Measurements from ENCODE around the gene RAD23B.

Gene RAD23B

DNA sequence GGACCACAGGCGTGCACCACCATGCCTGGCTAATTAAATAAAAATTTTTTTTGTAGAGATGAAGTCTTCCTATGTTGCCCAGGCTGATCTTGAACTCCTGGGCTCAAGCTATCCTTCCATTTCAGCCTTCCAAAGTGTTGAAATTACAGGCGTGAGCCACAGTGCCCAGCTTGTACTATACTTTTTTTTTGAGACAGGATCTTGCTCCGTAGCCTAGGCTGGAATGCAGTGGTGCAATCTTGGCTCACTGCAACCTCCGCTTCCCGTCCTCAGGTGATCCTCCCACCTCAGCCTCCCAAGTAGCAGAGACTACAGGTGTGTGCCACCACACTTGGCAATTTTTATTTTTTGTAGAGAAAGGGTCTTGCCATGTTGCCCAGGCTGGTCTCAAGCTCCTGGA is 5.3 kb upstream of the RAD23B start:
- H3K27ac ChIP-seq (ENCODE audit: low read depth, low read length): no peak overlapping the region
- H3K9ac ChIP-seq (ENCODE audit: low read length in 5 of 5): no peak overlapping the region
- peaks cover 2 to 48% (median 36%) of the 10 kb centered on the region in 5 donors for H3K4me1 ChIP-seq (ENCODE audit: control insufficient read depth in 5 of 5, insufficient read depth in 5 of 5, low read length in 5 of 5)
- no peak overlapping the region for H3K4me3 ChIP-seq (ENCODE audit: low read depth in 1 of 5, low read length in 5 of 5)
- H3K27me3 ChIP-seq (ENCODE audit: control insufficient read depth in 5 of 5, insufficient read depth in 4 of 5, low read length in 5 of 5): no peaks in the 10 kb centered on the region
- H3K36me3 ChIP-seq (ENCODE audit: control insufficient read depth in 5 of 5, insufficient read depth in 5 of 5, low read length in 5 of 5): no peaks in the 10 kb centered on the region
- H3K9me3 ChIP-seq (ENCODE audit: control insufficient read depth in 5 of 5, low read length in 5 of 5): no peaks in the 10 kb centered on the region

- Histone ChIP-seq H3K4me1 (ENCODE audit: control insufficient read depth in 5 of 5, insufficient read depth in 5 of 5, low read length in 5 of 5) (peaks cover 2 to 41% (median 37%) of the 10 kb centered on the region in 5 donors), H3K4me3 (ENCODE audit: low read depth in 1 of 5, low read length in 5 of 5) (no peak overlapping the region), H3K27me3 (ENCODE audit: control insufficient read depth in 5 of 5, insufficient read depth in 4 of 5, low read length in 5 of 5) (no peaks in the 10 kb centered on the region), H3K9me3 (ENCODE audit: control insufficient read depth in 5 of 5, low read length in 5 of 5) (no peaks in the 10 kb centered on the region), H3K9ac (ENCODE audit: low read length in 5 of 5) (no peak overlapping the region), H3K27ac (ENCODE audit: low read depth, low read length) (no peak overlapping the region), H3K36me3 (ENCODE audit: control insufficient read depth in 5 of 5, insufficient read depth in 5 of 5, low read length in 5 of 5) (no peaks in the 10 kb centered on the region)
These were observed 4.0 kb upstream of the RAD23B start for GRCh38 chr9:107279086-107279485.

- Histone ChIP-seq H3K36me3 (ENCODE audit: control insufficient read depth in 5 of 5, insufficient read depth in 5 of 5, low read length in 5 of 5) (no peaks in the 10 kb centered on the region), H3K4me1 (ENCODE audit: control insufficient read depth in 5 of 5, insufficient read depth in 5 of 5, low read length in 5 of 5) (peaks cover 0 to 45% (median 30%) of the 10 kb centered on the region in 5 donors), H3K9ac (ENCODE audit: low read length in 5 of 5) (no peak overlapping the region), H3K4me3 (ENCODE audit: low read depth in 1 of 5, low read length in 5 of 5) (no peak overlapping the region), H3K27ac (ENCODE audit: low read depth, low read length) (peak overlapping the region; percentile 94), H3K27me3 (ENCODE audit: control insufficient read depth in 5 of 5, insufficient read depth in 4 of 5, low read length in 5 of 5) (no peaks in the 10 kb centered on the region), H3K9me3 (ENCODE audit: control insufficient read depth in 5 of 5, low read length in 5 of 5) (no peaks in the 10 kb centered on the region)
These were observed 2.5 kb upstream of the RAD23B start for GRCh38 chr9:107280543-107280942.

DNA sequence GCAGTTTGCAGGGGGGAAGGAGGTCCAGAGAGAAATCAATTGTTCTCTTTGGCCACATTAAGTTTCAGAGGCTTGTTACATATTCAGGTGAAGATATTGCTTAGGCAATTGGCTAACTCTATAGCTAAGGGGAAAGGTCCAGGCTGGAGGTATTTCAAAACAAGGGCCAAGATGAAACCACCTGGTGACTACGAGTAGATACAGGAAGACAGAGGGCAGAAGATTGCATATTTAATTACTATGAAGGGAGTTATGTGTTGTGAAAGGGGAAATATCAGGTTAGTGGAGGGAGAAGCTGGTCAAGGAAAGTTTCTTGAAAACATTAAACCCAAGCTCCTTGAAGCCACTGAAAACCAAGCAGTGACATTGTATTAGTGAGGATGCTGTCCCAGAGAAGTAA is 1.9 kb upstream of the RAD23B start:
- Histone ChIP-seq H3K4me3 (ENCODE audit: low read depth in 1 of 5, low read length in 5 of 5) (no peak overlapping the region), H3K27ac (ENCODE audit: low read depth, low read length) (peak overlapping the region; percentile 94)

DNA sequence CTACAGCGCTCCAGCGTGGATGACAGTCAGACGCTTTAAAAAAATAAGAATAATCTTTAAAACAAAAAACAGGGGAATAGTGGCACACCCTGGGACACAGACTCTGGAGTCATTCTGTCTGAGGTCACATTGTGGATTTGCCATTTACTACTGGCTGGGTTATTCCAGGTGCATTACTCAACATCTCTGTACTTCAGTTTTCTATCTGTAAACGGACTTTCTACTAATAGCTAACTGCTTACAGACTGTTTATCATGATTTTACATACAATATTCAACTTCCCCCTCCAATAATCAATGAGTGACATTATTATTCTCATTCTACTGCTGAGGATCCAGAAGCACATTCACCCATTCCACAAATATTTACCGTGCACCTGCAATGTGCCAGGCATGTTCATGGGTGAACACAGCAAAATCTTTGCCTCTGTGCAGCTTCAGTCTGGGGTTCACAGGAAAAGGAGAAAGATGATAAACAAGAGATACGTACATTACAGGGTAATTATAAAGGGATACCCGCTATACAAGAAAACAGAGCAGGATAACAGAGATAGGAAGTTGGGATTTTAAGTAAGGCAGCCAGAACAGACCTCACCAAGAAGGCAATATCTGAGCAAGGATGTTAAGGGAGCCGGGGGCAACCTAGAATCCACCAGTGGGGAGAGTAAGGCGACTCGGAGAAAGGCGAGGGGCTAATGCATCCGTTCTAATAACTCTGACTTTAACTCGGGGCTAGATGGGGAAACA is 984 bp upstream of the RAD23B start:
- H3K9me3 ChIP-seq (ENCODE audit: control insufficient read depth in 5 of 5, low read length in 5 of 5): no peaks in the 10 kb centered on the region
- H3K27me3 ChIP-seq (ENCODE audit: control insufficient read depth in 5 of 5, insufficient read depth in 4 of 5, low read length in 5 of 5): no peaks in the 10 kb centered on the region
- peaks cover 0 to 44% (median 30%) of the 10 kb centered on the region in 5 donors for H3K4me1 ChIP-seq (ENCODE audit: control insufficient read depth in 5 of 5, insufficient read depth in 5 of 5, low read length in 5 of 5)
- H3K27ac ChIP-seq (ENCODE audit: low read depth, low read length): peak overlapping the region; percentile 94
- H3K4me3 ChIP-seq (ENCODE audit: low read depth in 1 of 5, low read length in 5 of 5): peak overlapping the region; percentile 69 to 80 (median 77)
- H3K9ac ChIP-seq (ENCODE audit: low read length in 5 of 5): peak overlapping the region; percentile 52 to 94 (median 73)
- H3K36me3 ChIP-seq (ENCODE audit: control insufficient read depth in 5 of 5, insufficient read depth in 5 of 5, low read length in 5 of 5): no peaks in the 10 kb centered on the region

More for the DNA sequence above, 1.9 kb upstream of the RAD23B start:
- Histone ChIP-seq H3K4me1 (ENCODE audit: control insufficient read depth in 5 of 5, insufficient read depth in 5 of 5, low read length in 5 of 5) (peaks cover 0 to 45% (median 30%) of the 10 kb centered on the region in 5 donors), H3K36me3 (ENCODE audit: control insufficient read depth in 5 of 5, insufficient read depth in 5 of 5, low read length in 5 of 5) (no peaks in the 10 kb centered on the region), H3K9me3 (ENCODE audit: control insufficient read depth in 5 of 5, low read length in 5 of 5) (no peaks in the 10 kb centered on the region), H3K9ac (ENCODE audit: low read length in 5 of 5) (no peak overlapping the region), H3K27me3 (ENCODE audit: control insufficient read depth in 5 of 5, insufficient read depth in 4 of 5, low read length in 5 of 5) (no peaks in the 10 kb centered on the region)

GRCh38 chr9:107283623-107284616 is 841 bp downstream of the RAD23B start:
- Histone ChIP-seq H3K9me3 (ENCODE audit: control insufficient read depth in 5 of 5, low read length in 5 of 5) (no peaks in the 10 kb centered on the region), H3K27me3 (ENCODE audit: control insufficient read depth in 5 of 5, insufficient read depth in 4 of 5, low read length in 5 of 5) (no peaks in the 10 kb centered on the region), H3K36me3 (ENCODE audit: control insufficient read depth in 5 of 5, insufficient read depth in 5 of 5, low read length in 5 of 5) (no peaks in the 10 kb centered on the region), H3K27ac (ENCODE audit: low read depth, low read length) (peak overlapping the region; percentile 92), H3K9ac (ENCODE audit: low read length in 5 of 5) (peak overlapping the region; percentile 96 to 99 (median 98)), H3K4me1 (ENCODE audit: control insufficient read depth in 5 of 5, insufficient read depth in 5 of 5, low read length in 5 of 5) (peaks cover 0 to 54% (median 34%) of the 10 kb centered on the region in 5 donors), H3K4me3 (ENCODE audit: low read depth in 1 of 5, low read length in 5 of 5) (peak overlapping the region; percentile 88 to 98 (median 90))

DNA sequence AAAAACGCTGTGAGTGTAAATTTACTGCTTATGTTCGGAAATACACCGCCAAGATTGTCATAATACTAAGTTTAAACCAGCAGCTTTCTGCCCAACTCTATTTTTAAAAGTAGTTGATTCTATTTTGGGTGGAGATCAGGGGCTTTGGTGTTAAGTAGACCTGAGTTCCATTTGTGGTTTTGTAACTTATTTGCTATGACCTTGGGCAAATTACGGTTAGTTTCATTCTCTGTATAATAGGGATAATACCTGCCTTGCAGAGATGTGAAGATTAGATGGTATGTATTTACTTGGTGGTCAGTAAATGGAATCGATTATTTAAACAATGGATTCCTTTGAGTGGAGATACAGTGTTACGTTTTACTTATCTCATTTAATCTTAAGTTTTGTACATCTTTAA is 1.6 kb downstream of the RAD23B start:
- H3K27ac ChIP-seq (ENCODE audit: low read depth, low read length): peak overlapping the region; percentile 92
- H3K4me1 ChIP-seq (ENCODE audit: control insufficient read depth in 5 of 5, insufficient read depth in 5 of 5, low read length in 5 of 5): peaks cover 0 to 54% (median 36%) of the 10 kb centered on the region in 5 donors
- peak overlapping the region; percentile 96 to 99 (median 98) for H3K9ac ChIP-seq (ENCODE audit: low read length in 5 of 5)

GRCh38 chr9:107285286-107285685 is 2.2 kb downstream of the RAD23B start:
- Histone ChIP-seq H3K4me3 (ENCODE audit: low read depth in 1 of 5, low read length in 5 of 5) (peak overlapping the region; percentile 88 to 98 (median 90)), H3K4me1 (ENCODE audit: control insufficient read depth in 5 of 5, insufficient read depth in 5 of 5, low read length in 5 of 5) (peaks cover 0 to 58% (median 42%) of the 10 kb centered on the region in 5 donors)

More for the DNA sequence above, 1.6 kb downstream of the RAD23B start:
- H3K4me3 ChIP-seq (ENCODE audit: low read depth in 1 of 5, low read length in 5 of 5): peak overlapping the region; percentile 88 to 98 (median 90)
- no peaks in the 10 kb centered on the region for H3K9me3 ChIP-seq (ENCODE audit: control insufficient read depth in 5 of 5, low read length in 5 of 5)
- no peaks in the 10 kb centered on the region for H3K36me3 ChIP-seq (ENCODE audit: control insufficient read depth in 5 of 5, insufficient read depth in 5 of 5, low read length in 5 of 5)
- no peaks in the 10 kb centered on the region for H3K27me3 ChIP-seq (ENCODE audit: control insufficient read depth in 5 of 5, insufficient read depth in 4 of 5, low read length in 5 of 5)

DNA sequence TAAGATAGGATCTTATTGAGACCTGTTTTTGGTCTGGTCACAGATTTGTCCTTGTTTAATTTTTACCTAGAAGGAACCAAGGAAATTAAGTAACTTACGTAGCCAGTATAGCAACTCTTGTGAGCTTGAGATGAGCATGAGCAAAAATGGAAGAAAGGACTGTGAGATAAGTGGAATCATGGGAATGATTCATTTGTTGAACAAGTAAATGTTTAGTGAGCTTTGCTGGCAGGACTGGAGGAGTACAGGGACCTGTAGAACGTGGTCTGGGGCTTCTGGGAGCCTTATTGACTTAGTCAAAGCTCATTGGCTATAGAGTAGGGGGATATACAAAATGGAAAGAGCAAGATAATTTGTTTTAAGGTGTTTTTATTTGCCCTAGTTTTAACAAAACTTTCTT is 3.0 kb downstream of the RAD23B start:
- Histone ChIP-seq H3K4me3 (ENCODE audit: low read depth in 1 of 5, low read length in 5 of 5) (peak overlapping the region; percentile 59 to 93 (median 90)), H3K9me3 (ENCODE audit: control insufficient read depth in 5 of 5, low read length in 5 of 5) (no peaks in the 10 kb centered on the region), H3K4me1 (ENCODE audit: control insufficient read depth in 5 of 5, insufficient read depth in 5 of 5, low read length in 5 of 5) (peaks cover 0 to 65% (median 48%) of the 10 kb centered on the region in 5 donors), H3K27me3 (ENCODE audit: control insufficient read depth in 5 of 5, insufficient read depth in 4 of 5, low read length in 5 of 5) (no peaks in the 10 kb centered on the region), H3K27ac (ENCODE audit: low read depth, low read length) (peak overlapping the region; percentile 92), H3K36me3 (ENCODE audit: control insufficient read depth in 5 of 5, insufficient read depth in 5 of 5, low read length in 5 of 5) (no peaks in the 10 kb centered on the region), H3K9ac (ENCODE audit: low read length in 5 of 5) (peak overlapping the region in 3 of 5 donors; percentile 51 to 99 (median 99))

More at GRCh38 chr9:107285286-107285685, 2.2 kb downstream of the RAD23B start:
- Histone ChIP-seq H3K36me3 (ENCODE audit: control insufficient read depth in 5 of 5, insufficient read depth in 5 of 5, low read length in 5 of 5) (no peaks in the 10 kb centered on the region), H3K27ac (ENCODE audit: low read depth, low read length) (peak overlapping the region; percentile 92), H3K9me3 (ENCODE audit: control insufficient read depth in 5 of 5, low read length in 5 of 5) (no peaks in the 10 kb centered on the region), H3K9ac (ENCODE audit: low read length in 5 of 5) (peak overlapping the region; percentile 96 to 99 (median 98)), H3K27me3 (ENCODE audit: control insufficient read depth in 5 of 5, insufficient read depth in 4 of 5, low read length in 5 of 5) (no peaks in the 10 kb centered on the region)

Data from subcutaneous abdominal adipose tissue (tissue), 5 donors.